GM21576 (cell line): Measurements from ENCODE around the gene TARM1.

Source experiments
- ATAC-seq: cut with Tn5 transposase; IDR thresholded peaks from one replicate; pipeline ENCODE4 v1.9.1; 2021; ENCODE audit warnings: mild to moderate bottlenecking, moderate library complexity; ENCODE audit not compliant: unreplicated experiment

Gene TARM1

GRCh38 chr19:54081032-54081431 is at the start of gene TARM1:
Gene TARM1, minus strand, starts transcription at chr19:54081365. Its CDS starts 25 bp downstream, at chr19:54081340.
- no peak for ATAC-seq

DNA sequence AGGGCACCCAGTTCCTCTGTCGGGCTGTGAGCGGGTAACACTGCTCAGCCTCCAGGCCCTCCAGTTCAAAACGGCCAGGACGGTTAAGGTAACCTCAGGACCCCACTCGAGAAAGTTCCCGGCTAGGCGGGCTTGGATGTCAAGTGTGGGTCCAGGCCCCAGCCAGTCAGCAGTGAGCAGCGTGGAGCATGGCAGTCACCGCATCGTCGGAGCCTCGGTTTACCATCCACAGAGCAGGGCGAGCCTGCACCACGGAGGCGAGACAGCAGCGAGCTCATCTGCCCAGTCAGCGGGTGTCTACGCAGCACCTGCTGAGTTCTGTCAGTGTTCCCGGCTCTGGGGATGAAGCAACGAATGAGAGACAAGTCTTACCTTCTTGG is 48.4 kb upstream of the TARM1 start:
- ATAC-seq: no peak

DNA sequence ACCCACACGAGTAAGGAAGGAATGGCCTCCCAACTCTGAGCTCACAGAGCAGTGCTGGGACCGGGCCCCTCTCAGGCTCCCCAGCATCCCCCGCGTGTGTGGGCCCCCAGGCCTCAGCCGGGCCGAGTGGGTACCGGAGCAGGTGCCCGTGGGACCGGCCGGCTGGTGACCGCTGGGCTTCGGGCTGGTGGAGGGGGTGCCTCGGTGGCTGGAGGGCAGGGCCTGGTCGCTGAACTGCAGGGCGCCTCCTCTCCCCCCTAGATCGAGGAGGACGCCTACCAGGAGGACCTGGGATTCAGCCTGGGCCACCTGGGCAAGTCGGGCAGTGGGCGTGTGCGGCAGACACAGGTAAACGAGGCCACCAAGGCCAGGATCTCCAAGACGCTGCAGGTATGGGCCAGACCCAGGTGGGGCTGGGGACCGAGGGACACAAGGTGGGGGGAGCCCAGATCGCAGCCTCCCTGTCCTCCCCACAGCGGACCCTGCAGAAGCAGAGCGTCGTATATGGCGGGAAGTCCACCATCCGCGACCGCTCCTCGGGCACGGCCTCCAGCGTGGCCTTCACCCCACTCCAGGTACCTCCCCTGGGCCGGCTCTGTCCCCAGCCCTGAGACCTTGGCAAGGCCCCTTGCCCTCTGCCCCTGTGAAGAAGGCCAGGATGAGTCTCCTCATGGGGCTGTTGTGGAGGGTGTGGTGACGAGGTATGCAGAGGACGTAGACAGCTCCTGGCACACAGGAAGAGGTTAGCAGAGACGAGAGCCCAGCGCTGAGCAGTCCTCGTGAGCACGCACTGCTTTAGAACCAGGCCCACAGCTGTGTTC is 47.8 kb upstream of the TARM1 start:
- ATAC-seq: no peak

- ATAC-seq: no peak
Measured at GRCh38 chr19:54128441-54128725, 47.2 kb upstream of the TARM1 start.

- no peak for ATAC-seq
Measured at GRCh38 chr19:54127688-54128440, 46.7 kb upstream of the TARM1 start.

GRCh38 chr19:54125713-54126112 is 44.5 kb upstream of the TARM1 start:
- no peak for ATAC-seq

DNA sequence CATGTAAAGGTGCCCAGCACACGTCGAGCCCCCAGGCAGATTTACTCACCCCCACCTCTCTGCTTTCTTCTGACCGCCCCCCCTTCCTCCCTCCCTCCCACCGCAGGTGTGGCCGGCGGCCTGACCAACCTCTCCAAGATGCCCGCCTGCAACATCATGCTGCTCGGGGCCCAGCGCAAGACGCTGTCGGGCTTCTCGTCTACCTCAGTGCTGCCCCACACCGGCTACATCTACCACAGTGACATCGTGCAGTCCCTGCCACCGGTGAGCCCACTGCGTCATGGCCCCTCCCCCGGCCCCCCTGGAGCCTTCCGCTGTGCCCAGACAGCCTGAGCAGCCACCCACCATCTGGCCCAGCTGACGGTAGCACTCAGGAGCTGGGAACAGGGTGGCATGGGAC is 43.2 kb upstream of the TARM1 start:
- no peak for ATAC-seq

- no peak for ATAC-seq
Measured at GRCh38 chr19:54123682-54124081, 42.5 kb upstream of the TARM1 start.

GRCh38 chr19:54121259-54121658 is 40.1 kb upstream of the TARM1 start:
- ATAC-seq: no peak

DNA sequence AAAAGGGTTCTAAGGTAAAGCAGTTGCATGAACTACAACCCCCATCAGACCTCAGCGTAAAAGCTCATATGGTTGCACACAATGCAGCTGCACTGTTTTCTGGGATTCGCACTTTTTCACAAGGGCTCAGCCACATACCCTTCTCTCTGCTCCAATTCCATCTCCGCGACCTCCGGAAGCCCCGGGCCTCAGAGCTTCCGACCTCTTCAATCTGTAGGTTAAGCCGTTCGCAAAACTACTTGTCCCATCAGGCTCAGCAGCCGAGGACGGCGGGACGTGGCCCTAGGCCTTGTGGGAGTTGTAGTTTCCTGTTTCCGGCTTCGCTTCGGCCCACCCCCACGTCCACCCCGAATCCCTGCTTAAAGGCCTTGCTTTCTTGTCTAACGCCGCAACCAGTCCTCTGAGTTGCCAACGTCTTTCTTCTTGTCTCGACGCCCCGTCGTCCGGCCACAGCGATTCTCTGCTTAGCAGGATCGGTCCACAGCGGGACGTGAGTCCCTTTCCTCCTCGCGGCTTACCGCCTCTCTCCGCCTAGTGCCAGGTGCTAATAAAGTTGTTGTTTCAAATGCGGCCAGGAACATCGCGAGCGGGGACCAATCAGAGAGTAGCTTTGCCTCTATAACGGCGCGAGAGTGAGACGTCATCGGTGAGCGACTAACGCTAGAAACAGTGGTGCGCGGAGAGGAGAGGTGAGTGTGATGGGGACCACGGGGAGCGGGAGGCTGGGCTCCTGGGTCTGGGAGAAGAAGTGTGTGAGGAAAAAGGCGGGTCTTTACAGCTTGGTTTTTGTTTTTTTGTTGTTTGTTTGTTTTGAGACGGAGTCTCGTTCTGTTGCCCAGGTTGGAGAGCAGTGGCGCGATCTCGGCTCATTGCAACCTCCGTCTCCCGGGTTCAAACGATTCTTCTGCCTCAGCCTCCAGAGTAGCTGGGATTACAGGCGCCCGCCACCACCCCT is 34.2 kb upstream of the TARM1 start, which contains the start of the genes PRPF31 and TFPT:
Gene PRPF31, plus strand, starts transcription at position 646 of the 955 bp plus-strand sequence. CDS start 2,525 bp downstream, outside the sequence.
Gene TFPT, minus strand, starts transcription at position 549 of the 955 bp plus-strand sequence. Its CDS starts 388 bp downstream, at position 161.
- ATAC-seq: peak; percentile 77

GRCh38 chr19:54114340-54115108 is 33.4 kb upstream of the TARM1 start:
- no peak for ATAC-seq

DNA sequence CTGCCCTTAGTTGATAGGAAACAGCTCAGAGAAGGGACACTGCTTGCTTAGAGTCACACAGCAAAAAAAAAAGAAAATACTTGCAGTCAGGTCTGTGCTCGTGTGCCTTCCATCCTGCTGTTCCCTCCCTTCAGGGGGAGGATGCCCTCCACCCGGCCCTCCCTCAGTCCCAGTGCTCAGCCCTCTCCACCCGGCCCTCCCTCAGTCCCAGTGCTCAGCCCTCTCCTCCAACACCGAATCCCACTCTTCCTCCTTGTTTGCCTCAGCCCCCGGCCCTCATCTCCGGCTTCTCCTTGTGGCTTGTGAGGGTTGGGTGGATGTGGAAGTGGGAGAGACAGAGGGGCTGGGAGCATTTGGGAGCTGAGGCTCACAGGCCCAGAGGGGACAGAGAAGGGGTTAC is 28.5 kb upstream of the TARM1 start:
- no peak for ATAC-seq

- ATAC-seq: no peak
Measured at GRCh38 chr19:54108496-54108895, 27.3 kb upstream of the TARM1 start.

- ATAC-seq: no peak
Measured at GRCh38 chr19:54107876-54108490, 26.8 kb upstream of the TARM1 start.

- ATAC-seq: no peak
Measured at GRCh38 chr19:54106716-54107115, 25.6 kb upstream of the TARM1 start.

DNA sequence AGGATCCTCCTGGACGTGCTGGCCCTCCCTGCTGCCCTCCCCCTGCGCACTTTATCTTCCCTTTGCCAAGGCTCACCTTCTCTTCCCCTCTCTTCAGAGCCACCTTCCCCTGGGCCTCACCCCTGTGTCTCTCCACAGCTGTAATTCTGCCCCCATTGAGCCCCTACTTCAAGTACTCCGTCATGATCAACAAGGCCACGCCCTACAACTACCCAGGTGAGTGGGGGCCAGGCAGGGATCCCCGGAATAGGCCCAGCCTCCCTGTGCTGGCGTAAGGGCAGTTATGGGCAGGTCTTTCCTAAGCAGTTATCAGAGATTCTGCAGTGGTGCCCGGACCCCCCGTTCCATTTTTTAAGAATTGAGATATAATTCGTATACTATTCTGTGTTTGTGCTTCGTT is 24.6 kb upstream of the TARM1 start:
- no peak for ATAC-seq

DNA sequence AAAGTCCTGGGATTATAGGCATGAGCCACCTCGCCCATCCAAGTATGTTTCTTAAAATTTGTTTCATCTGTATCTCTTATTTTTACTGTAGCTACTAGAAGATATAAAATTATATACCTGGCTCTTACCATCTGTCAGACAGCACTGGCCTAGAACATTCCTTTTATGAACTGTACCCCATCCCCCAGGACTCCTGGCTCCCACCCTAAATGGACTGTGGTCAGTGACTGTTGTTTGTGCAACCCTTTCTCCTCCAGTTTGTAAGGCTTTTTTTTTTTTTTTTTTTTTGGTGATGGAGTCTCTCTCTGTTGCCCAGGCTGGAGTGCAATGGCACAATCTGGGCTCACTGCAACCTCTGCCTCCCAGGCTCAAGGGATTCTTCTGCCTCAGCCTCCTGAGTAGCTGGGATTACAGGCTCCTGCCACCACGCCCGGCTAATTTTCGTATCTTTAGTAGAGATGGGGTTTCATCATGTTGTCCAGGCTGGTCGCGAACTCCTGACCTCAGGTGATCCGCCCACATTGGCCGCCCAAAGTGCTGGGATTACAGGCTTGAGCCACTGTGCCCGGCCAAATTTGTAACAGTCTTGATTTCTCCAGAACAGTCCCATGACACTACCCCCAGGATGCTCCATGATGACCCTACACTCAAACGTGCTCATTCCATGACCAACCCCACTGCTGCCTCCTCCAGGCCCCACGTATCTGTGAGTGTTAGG is 24.0 kb upstream of the TARM1 start:
- no peak for ATAC-seq

GRCh38 chr19:54102421-54103169 is 21.4 kb upstream of the TARM1 start, which contains the start of gene NDUFA3:
Gene NDUFA3, plus strand, starts transcription at chr19:54102855. Its CDS starts 24 bp downstream, at chr19:54102879.
- peak; percentile 88 for ATAC-seq
